Chondrocyte (in vitro differentiated cells): ENCODE results near the gene PARK7. TPM values are rescaled to one million over a fixed set of nuclear protein-coding genes. Genes with fewer than 3 reads are reported as not detected.

Experiments used
- DNase-seq: peaks from one replicate; pipeline ENCODE4 v3.0.0; 2021; ENCODE audit warnings: mixed read lengths, low spot score
- H3K27ac Mint-ChIP-seq: one replicate; pipeline ENCODE4 v1.8.0; 2021; ENCODE audit warnings: mild to moderate bottlenecking, moderate library complexity, mixed read lengths; ENCODE audit not compliant: unreplicated experiment
- H3K27me3 Mint-ChIP-seq: 2 replicates; pipeline ENCODE4 v1.8.0; 2021; ENCODE audit warnings: low read depth, mixed read lengths
- H3K36me3 Mint-ChIP-seq: 2 replicates; pipeline ENCODE4 v1.8.0; 2021; ENCODE audit warnings: low read depth, mixed read lengths
- H3K4me1 Mint-ChIP-seq: 2 replicates; pipeline ENCODE4 v1.8.0; 2021; ENCODE audit warnings: low read depth, mild to moderate bottlenecking, mixed read lengths
- H3K4me3 Mint-ChIP-seq: one replicate; pipeline ENCODE4 v1.8.0; 2021; ENCODE audit warnings: mild to moderate bottlenecking, moderate library complexity, mixed read lengths; ENCODE audit not compliant: unreplicated experiment
- H3K9me3 Mint-ChIP-seq: 2 replicates; pipeline ENCODE4 v1.8.0; 2021; ENCODE audit warnings: low read depth, mixed read lengths
- total RNA-seq: library from RNA; stranded (reverse); gene quantifications from 3 replicates; pipeline ENCODE4 v1.2.1, GENCODE V29; 2021
- TF ChIP-seq, protein P1 (sequence below): fragments of 200-600 bp; sonication (generic); IDR thresholded peaks from 2 replicates; pipeline ENCODE4 v1.5.0; 2021; ENCODE audit warnings: antibody characterized with exemption, mild to moderate bottlenecking, moderate library complexity

The PARK7 gene
- total RNA-seq, 1 donor from 2014 or later = 250 TPM

DNA sequence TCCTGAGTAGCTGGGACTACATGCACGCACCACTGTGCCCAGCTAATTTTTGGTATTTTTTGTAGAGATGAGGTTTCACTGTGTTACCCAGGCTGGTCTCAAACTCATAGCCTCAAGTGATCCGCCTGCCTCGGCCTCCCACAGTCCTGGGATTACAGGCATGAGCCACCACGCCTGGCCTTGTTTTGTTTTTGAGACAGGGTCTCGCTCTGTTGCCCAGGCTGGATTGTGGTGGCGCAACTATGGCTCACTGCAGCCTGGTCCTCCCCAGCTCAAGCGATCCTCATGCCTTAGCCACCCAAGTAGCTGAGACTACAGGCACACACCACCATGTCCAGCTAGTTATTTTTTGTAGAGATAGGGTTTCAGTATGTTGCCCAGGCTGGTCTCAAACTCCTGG, 26.0 kb downstream of the PARK7 start:
- H3K27ac Mint-ChIP-seq = no peak overlapping the region
- H3K4me1 Mint-ChIP-seq = peaks cover 13% of the 10 kb centered on the region
- no peak overlapping the region for H3K4me3 Mint-ChIP-seq
- no peaks in the 10 kb centered on the region for H3K27me3 Mint-ChIP-seq
- TF ChIP-seq, protein P1, sequence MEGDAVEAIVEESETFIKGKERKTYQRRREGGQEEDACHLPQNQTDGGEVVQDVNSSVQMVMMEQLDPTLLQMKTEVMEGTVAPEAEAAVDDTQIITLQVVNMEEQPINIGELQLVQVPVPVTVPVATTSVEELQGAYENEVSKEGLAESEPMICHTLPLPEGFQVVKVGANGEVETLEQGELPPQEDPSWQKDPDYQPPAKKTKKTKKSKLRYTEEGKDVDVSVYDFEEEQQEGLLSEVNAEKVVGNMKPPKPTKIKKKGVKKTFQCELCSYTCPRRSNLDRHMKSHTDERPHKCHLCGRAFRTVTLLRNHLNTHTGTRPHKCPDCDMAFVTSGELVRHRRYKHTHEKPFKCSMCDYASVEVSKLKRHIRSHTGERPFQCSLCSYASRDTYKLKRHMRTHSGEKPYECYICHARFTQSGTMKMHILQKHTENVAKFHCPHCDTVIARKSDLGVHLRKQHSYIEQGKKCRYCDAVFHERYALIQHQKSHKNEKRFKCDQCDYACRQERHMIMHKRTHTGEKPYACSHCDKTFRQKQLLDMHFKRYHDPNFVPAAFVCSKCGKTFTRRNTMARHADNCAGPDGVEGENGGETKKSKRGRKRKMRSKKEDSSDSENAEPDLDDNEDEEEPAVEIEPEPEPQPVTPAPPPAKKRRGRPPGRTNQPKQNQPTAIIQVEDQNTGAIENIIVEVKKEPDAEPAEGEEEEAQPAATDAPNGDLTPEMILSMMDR = no peak
- H3K9me3 Mint-ChIP-seq = no peaks in the 10 kb centered on the region
- peaks cover 25% of the 10 kb centered on the region for H3K36me3 Mint-ChIP-seq
- no peak for DNase-seq

DNA sequence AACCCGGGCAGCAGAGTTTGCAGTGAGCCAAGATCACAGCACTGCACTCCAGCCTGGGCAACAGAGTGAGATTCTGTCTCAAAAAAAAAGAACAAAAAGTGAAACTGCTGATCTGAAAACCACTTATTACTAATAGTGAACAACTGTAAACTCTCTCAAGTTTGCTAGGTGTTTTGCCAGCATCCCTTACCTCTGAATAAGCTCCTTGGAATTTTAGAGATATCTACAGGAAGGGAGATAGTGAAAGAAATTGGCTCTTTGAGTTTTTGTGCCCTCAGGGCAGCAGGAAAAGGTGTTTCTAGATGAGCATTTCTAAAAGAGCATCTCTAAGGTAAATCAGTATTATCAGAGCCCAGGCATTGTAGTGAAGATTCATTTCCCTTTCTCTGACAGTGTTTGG, 27.1 kb downstream of the PARK7 start:
- Mint-ChIP-seq H3K27ac (no peak overlapping the region), H3K36me3 (peaks cover 23% of the 10 kb centered on the region), H3K9me3 (no peaks in the 10 kb centered on the region), H3K4me3 (no peak overlapping the region), H3K27me3 (no peaks in the 10 kb centered on the region), H3K4me1 (peaks cover 11% of the 10 kb centered on the region)
- DNase-seq = no peak
- TF ChIP-seq, protein P1 = no peak

DNA sequence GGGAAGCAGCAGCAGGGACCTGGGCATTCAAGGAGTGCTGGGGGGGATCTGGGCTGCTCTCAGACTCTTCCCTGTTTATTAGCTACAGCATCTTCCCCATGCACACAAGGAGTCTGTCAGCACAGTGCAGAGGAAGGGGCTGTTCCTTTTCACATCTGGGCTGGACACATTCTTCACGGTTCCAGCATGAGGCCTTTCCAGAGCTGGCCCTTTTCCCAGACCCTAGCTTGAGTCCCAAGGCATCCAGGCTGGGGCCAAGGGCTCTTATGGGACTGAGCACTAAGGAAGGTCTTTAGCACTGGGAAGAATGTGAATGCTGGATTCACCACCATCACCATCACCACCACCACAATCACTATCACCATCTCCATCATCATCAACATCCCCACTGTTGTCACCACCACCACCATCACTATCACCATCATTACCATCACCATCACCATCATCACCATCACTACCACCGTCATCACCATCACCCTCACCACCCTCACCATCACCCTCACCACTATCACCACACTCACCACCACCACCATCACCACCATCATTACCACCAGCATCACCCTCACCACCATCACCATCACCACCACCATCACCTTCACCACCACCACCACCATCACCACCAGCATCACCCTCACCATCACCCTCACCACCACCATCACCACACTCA, 28.4 kb downstream of the PARK7 start:
- Mint-ChIP-seq H3K36me3 (peaks cover 18% of the 10 kb centered on the region), H3K9me3 (no peaks in the 10 kb centered on the region), H3K4me1 (peaks cover 11% of the 10 kb centered on the region), H3K4me3 (no peak overlapping the region), H3K27ac (peak overlapping the region; percentile 65), H3K27me3 (no peaks in the 10 kb centered on the region)
- DNase-seq = no peak
- TF ChIP-seq, protein P1 = no peak

DNA sequence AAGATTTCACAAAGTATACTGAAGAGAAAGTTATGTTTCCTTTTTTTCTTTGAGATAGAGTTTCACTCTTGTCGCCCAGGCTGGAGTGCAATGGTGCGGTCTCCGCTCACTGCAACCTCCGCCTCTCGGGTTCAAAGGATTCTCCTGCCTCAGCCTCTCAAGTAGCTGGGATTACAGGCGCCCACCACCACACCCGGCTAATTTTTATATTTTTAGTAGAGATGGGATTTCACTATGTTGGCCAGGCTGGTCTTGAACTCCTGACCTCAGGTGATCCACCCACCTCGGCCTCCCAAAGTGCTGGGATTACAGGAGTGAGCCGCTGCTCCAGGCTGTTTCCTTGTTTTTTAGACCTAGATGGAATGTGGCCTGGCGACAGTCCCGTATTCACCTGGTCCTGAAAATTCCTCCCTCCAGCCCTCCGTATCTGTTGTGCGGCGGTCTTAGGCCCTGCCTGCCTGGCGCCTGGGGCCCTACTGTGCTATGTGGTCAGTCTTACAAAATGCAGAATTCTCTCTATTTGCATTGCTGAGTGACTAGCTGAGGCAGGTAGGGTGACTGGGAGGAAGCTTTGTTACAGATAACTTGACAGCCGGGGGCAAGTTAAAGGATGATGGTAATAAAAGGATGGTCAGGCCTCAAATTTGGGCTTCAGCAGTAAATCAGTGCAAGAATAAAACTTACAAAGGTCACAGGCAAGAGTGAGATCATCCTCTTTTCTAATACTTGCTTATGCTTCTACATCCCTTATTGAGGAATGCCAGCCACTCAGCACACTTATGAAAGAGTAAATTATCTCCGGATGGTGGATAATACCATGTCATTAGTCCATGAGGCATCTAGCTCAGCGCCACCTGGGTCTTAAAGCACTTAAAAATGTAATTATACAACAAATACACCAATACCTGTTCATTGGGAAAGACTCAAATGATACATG, 30.3 kb downstream of the PARK7 start:
- TF ChIP-seq, protein P1 = no peak
- H3K9me3 Mint-ChIP-seq = no peaks in the 10 kb centered on the region
- no peak overlapping the region for H3K4me3 Mint-ChIP-seq
- H3K27me3 Mint-ChIP-seq = no peaks in the 10 kb centered on the region
- H3K27ac Mint-ChIP-seq = no peak overlapping the region
- DNase-seq = no peak
- peaks cover 6% of the 10 kb centered on the region for H3K36me3 Mint-ChIP-seq
- H3K4me1 Mint-ChIP-seq = peaks cover 11% of the 10 kb centered on the region

DNA sequence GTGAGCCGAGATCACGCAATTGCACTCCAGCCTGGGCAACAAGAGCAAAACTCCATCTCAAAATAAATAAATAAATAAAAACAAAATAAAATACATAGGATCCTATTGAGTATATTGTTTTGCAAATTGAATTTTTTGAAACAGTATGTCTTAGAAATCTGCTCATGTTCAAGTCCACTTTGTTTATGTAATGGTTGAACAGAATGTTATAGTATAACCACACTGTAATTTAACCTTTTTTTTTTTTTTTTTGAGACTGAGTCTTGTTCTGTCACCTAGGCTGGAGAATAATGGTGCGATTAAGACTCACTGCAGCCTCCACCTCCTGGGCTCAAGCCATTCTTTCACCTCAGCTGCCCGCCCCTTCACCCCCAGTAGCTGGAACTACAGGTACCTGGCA, 31.4 kb downstream of the PARK7 start:
- H3K27ac Mint-ChIP-seq = no peak overlapping the region
- DNase-seq = no peak
- TF ChIP-seq, protein P1 = no peak
- peaks cover 6% of the 10 kb centered on the region for H3K36me3 Mint-ChIP-seq
- H3K27me3 Mint-ChIP-seq = no peaks in the 10 kb centered on the region
- peaks cover 2% of the 10 kb centered on the region for H3K9me3 Mint-ChIP-seq
- H3K4me3 Mint-ChIP-seq = no peak overlapping the region
- peaks cover 11% of the 10 kb centered on the region for H3K4me1 Mint-ChIP-seq
